HepG2 (cell line): ENCODE results near the gene EPS8. TPM values are rescaled to one million over a fixed set of nuclear protein-coding genes. Genes with fewer than 3 reads are reported as not detected.

ENCODE experiments used
- ATAC-seq: fragments of 200-7000 bp; cut with Tn5 transposase; 3 replicates; pipeline ENCODE4 v1.9.1; 2020; ENCODE audit warnings: mild to moderate bottlenecking, moderate library complexity
- BruUV-seq: library from RNA; stranded (reverse); fragments of 400-500 nt; replicated peaks from 2 replicates; lab custom pipeline; 2021; lab: Mats Ljungman, UMichigan
- CTCF ChIA-PET: fragments of 300-600 bp; formaldehyde crosslinking; extraction: SDS; loops from one replicate; lab custom pipeline; 2021; ENCODE audit warnings: low total read pairs, inconsistent platforms, low intra/inter-chr PET ratio; lab: Yijun Ruan, JAX
- POLR2A ChIA-PET: fragments of 350-600 bp; sonication (Branson Sonifier 250); formaldehyde crosslinking; loops from one replicate; lab custom pipeline; 2020; ENCODE audit warnings: antibody characterized with exemption, inconsistent platforms; lab: Yijun Ruan, JAX
- DNase-seq: peaks from one replicate; pipeline ENCODE4 v3.0.0-alpha.2; 2015; ENCODE audit warnings: low spot score
- FAIRE-seq: peaks from 3 replicates; lab custom pipeline; 2011; peaks lifted over from hg19 to GRCh38; lab: Jason Lieb, UNC
- H2AFZ ChIP-seq: one replicate; pipeline ENCODE4 v1.6.1; 2011; ENCODE audit warnings: low read length, inconsistent platforms
- H3K27ac ChIP-seq: fragments of 300-600 bp; 3 replicates; pipeline ENCODE4 v1.8.0; 2011; ENCODE audit warnings: mixed run types, mild to moderate bottlenecking, mixed read lengths, low read length, inconsistent platforms; ENCODE audit not compliant: insufficient read depth; ENCODE audit errors: extremely low read length
- H3K27me3 ChIP-seq, 2 experiments: fragments of 200-600 bp in 1 of 2; 2 replicates in 1 of 2; 3 replicates in 1 of 2; pipeline versions ENCODE4 v1.6.0 to v1.8.0; 2011; ENCODE audit warnings: low read length in 2 of 2, mild to moderate bottlenecking in 2 of 2, moderate library complexity in 2 of 2, inconsistent platforms in 1 of 2; ENCODE audit not compliant: insufficient read depth in 2 of 2, control insufficient read depth in 1 of 2
- H3K36me3 ChIP-seq, 2 experiments: fragments of 200-600 bp in 1 of 2; replicated peaks in 1 of 2; 2 replicates in 1 of 2; 3 replicates in 1 of 2; pipeline versions ENCODE4 v1.5.1 to v1.8.0; 2011; ENCODE audit warnings: low read length in 2 of 2, inconsistent platforms in 1 of 2; ENCODE audit not compliant: insufficient read depth in 2 of 2, control insufficient read depth in 1 of 2
- H3K4me1 ChIP-seq: 2 replicates; pipeline ENCODE4 v1.5.1; 2012; ENCODE audit warnings: low read length, inconsistent platforms; ENCODE audit not compliant: insufficient read depth
- H3K4me2 ChIP-seq: 2 replicates; pipeline ENCODE4 v1.6.0; 2011; ENCODE audit warnings: low read depth, low read length, inconsistent platforms
- H3K4me3 ChIP-seq, 3 experiments: fragments of 200-600 bp in 1 of 3; sonication (generic), shearing (Covaris generic) in 1 of 3; replicated peaks in 1 of 3; 2 replicates each; pipeline ENCODE4 v1.5.1; 2011 to 2016; ENCODE audit warnings: low read length in 3 of 3, inconsistent platforms in 2 of 3, low read depth in 2 of 3, mild to moderate bottlenecking in 2 of 3, control low read depth in 1 of 3, mixed read lengths in 1 of 3; ENCODE audit not compliant: insufficient read depth in 1 of 3
- H3K79me2 ChIP-seq: one replicate; pipeline ENCODE4 v1.6.1; 2011; ENCODE audit warnings: low read length, inconsistent platforms; ENCODE audit not compliant: insufficient read depth
- H3K9ac ChIP-seq: 2 replicates; pipeline ENCODE4 v1.6.0; 2011; ENCODE audit warnings: mild to moderate bottlenecking, low read depth, low read length, inconsistent platforms; ENCODE audit not compliant: insufficient read depth
- H3K9me3 ChIP-seq: 2 replicates; pipeline ENCODE4 v1.5.1; 2012; ENCODE audit warnings: mild to moderate bottlenecking, low read length
- H4K20me1 ChIP-seq: 2 replicates; pipeline ENCODE4 v1.6.0; 2011; ENCODE audit warnings: inconsistent platforms, mild to moderate bottlenecking, low read length, moderate library complexity; ENCODE audit not compliant: insufficient read depth
- AGO2 ChIP-seq: fragments of 200-400 bp; formaldehyde crosslinking; optimal IDR thresholded peaks from 2 replicates; pipeline ENCODE3; 2017; ENCODE audit warnings: mild to moderate bottlenecking, low read depth, low read length, moderate library complexity
- ASH2L ChIP-seq: fragments of 300-600, 200-600 bp; sonication (generic); IDR thresholded peaks from 2 replicates; pipeline ENCODE4 v1.7.0; 2017; ENCODE audit warnings: low read depth, mild to moderate bottlenecking, moderate library complexity, mixed read lengths, low read length; ENCODE audit not compliant: insufficient read length
- ELF3 ChIP-seq: IDR thresholded peaks from 2 replicates; pipeline ENCODE4 v1.6.1; 2016; ENCODE audit warnings: missing genetic modification reagents, missing compliant biosample characterization
- NFYC ChIP-seq: IDR thresholded peaks from 2 replicates; pipeline ENCODE4 v1.6.1; 2016; ENCODE audit warnings: missing genetic modification reagents, missing compliant biosample characterization
- NR2F2 ChIP-seq: IDR thresholded peaks from 2 replicates; pipeline ENCODE4 v1.6.1; 2012; ENCODE audit warnings: low read depth, inconsistent platforms, borderline replicate concordance
- ZBTB21 ChIP-seq: sonication (generic); formaldehyde crosslinking; IDR thresholded peaks from 2 replicates; pipeline ENCODE4 v1.4.0; 2020; ENCODE audit warnings: missing genetic modification reagents
- ZNF549 ChIP-seq: sonication (generic); formaldehyde crosslinking; IDR thresholded peaks from 2 replicates; pipeline ENCODE4 v1.5.0; 2020; ENCODE audit warnings: missing genetic modification reagents
- ZNF720 ChIP-seq: sonication (generic); formaldehyde crosslinking; IDR thresholded peaks from 2 replicates; pipeline ENCODE4 v1.4.0; 2020; ENCODE audit warnings: missing genetic modification reagents
- ZSCAN29 ChIP-seq: sonication (generic); formaldehyde crosslinking; conservative IDR thresholded peaks from 2 replicates; pipeline ENCODE4 v1.4.0; 2020; ENCODE audit warnings: mild to moderate bottlenecking, missing genetic modification reagents
- WGBS: methylation state at CpG from one replicate; pipeline ENCODE4 v1.1.6; 2017; ENCODE audit warnings: low lambda C conversion rate; 5-methylcytosine and 5-hydroxymethylcytosine counted together
- in situ Hi-C: cut with HindIII; loops from 2 replicates; pipeline ENCODE4 v1.10.0; 2017; ENCODE audit warnings: low pct_unique_long_range_greater_than_20kb; ENCODE audit not compliant: extremely low pct_ligation_motif_present
- intact Hi-C: fragments of 100-400 bp; cut with micrococcal nuclease; formaldehyde crosslinking; loops from one replicate; pipeline ENCODE4 v1.10.0; 2022; ENCODE audit not compliant: unreplicated experiment
- polyA plus RNA-seq, 8 experiments: library from polyadenylated mRNA; depleted of rRNA in 3 of 8; stranded (reverse) in 7 of 8; unstranded in 1 of 8; fragments of >200 nt; fragmentation: Illumina TruSeq in 4 of 8; extraction: Trizol in 4 of 8; gene quantifications; 2 replicates each; pipeline versions ENCODE4 v1.2.1 to v1.2.3, GENCODE V29; 2011 to 2016; ENCODE audit warnings: low read depth in 4 of 8, missing spikeins in 1 of 8, mixed read lengths in 1 of 8; ENCODE audit not compliant: insufficient read depth in 1 of 8
- total RNA-seq, 5 experiments: library from RNA; depleted of rRNA; stranded (reverse); fragments of >200 nt; fragmentation: Illumina TruSeq; extraction: Trizol; gene quantifications; 2 replicates each; pipeline ENCODE4 v1.2.3, GENCODE V29; 2016; ENCODE audit warnings: low read depth in 1 of 5
- TF ChIP-seq, protein P1 (sequence below): sonication (generic); formaldehyde crosslinking; IDR thresholded peaks from 2 replicates; pipeline ENCODE4 v1.4.0; 2020; ENCODE audit warnings: mild to moderate bottlenecking, low read depth, missing genetic modification reagents

Gene EPS8
- total and polyA plus RNA-seq, 2 of the 13 experiments (the other 11 are each of a cell fraction or from before 2014, with no cell fraction given) = 37.1 to 43.4 TPM

DNA sequence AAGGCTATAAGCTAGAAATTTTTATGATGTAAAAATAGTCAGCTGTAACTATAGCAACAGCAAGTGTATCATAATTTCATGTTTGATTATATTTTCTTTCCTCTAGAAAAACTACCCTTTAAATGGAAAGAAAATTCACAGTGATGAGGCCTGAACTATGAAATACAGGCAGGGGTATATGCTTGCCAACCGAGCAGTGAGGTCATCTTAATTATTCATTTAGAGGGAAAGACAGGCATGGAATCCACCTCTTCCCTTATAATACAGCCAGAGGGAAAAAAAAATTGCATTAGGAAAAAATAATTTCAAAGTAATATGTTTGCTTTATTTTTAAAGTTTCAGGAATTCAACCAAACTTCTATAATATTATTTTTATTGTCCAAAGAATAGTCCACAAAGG, 139.8 kb downstream of the EPS8 start:
- Histone ChIP-seq H3K4me1 (no peaks in the 10 kb centered on the region), H3K79me2 (no peaks in the 10 kb centered on the region), H3K9me3 (no peaks in the 10 kb centered on the region), H3K27ac (no peak overlapping the region), H3K36me3 (peaks cover 6 to 30% of the 10 kb centered on the region in 2 experiments)
- DNase-seq (no peak), ATAC-seq (no peak)
- intact Hi-C loops = loop anchor here (5.0 kb wide), 2 partner anchors 33 to 57 kb away; no protein-coding TSS in a partner anchor
- TF ChIP-seq ZSCAN29 (CRISPR knock-in tag) (no peak), ZNF720 (CRISPR knock-in tag) (no peak), ASH2L (no peak), NR2F2 (no peak), ZNF549 (CRISPR knock-in tag) (no peak)
- TF ChIP-seq, protein P1, sequence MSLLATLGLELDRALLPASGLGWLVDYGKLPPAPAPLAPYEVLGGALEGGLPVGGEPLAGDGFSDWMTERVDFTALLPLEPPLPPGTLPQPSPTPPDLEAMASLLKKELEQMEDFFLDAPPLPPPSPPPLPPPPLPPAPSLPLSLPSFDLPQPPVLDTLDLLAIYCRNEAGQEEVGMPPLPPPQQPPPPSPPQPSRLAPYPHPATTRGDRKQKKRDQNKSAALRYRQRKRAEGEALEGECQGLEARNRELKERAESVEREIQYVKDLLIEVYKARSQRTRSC (CRISPR knock-in tag) = no peak
- TF ChIP-seq, all 625 proteins: peak for 0
- H4K20me1 ChIP-seq = no peaks in the 10 kb centered on the region
- whole genome bisulfite sequencing = 91% methylated on average over 1 of the region's 1 CpG
- in situ Hi-C loops = no loop called here
- H3K4me3 ChIP-seq = no peak overlapping the region
- H3K27me3 ChIP-seq = no peaks in the 10 kb centered on the region; a peak in 1 of 5 replicates
- H2AFZ ChIP-seq = no peak overlapping the region
- no TSS peak for BruUV-seq
- ChIA-PET CTCF (no interaction called here), POLR2A (no interaction called here)
- FAIRE-seq = no peak
- H3K4me2 ChIP-seq = no peak overlapping the region
- no peak overlapping the region for H3K9ac ChIP-seq

DNA sequence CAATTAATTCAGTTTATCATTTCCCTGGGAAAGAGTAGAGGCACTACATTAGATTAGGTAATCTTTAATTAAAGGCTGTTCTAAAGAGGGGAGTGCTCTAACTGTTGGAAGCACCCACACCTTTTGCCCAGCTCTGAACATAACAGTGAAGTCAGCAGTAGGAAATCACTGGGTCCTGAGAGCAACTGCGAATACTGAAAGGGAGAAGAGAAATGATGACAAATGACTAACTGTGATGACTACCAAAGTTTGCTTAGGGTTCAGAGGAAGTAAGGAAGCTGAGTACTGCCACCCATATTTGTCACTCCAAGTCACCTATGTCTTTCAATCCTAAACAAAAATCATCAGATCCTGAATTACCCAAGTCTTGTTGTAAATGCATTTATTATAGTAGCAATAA, 140.6 kb downstream of the EPS8 start:
- TF ChIP-seq NFYC (CRISPR knock-in tag) = no peak
- TF ChIP-seq AGO2 = no peak
- no peak for TF ChIP-seq ELF3 (CRISPR knock-in tag)
- TF ChIP-seq ZBTB21 (CRISPR knock-in tag) = 0 out of 2 replicates have a peak, but pooled peaks have one; percentile 34
- TF ChIP-seq, all 625 proteins: peak for 1
- BruUV-seq = no TSS peak
- WGBS = 86% methylated on average over 1 of the region's 1 CpG
- H3K9ac ChIP-seq = no peak overlapping the region
- H3K27me3 ChIP-seq = no peaks in the 10 kb centered on the region; a peak in 1 of 5 replicates
- H3K4me1 ChIP-seq = no peaks in the 10 kb centered on the region
- in situ Hi-C loops (no loop called here), intact Hi-C loops (loop anchor here (5.0 kb wide), 2 partner anchors 34 to 56 kb away; no protein-coding TSS in a partner anchor)
- no peaks in the 10 kb centered on the region for H3K79me2 ChIP-seq
- no peak overlapping the region for H3K4me3 ChIP-seq
- POLR2A ChIA-PET = no interaction called here
- H3K27ac ChIP-seq = no peak overlapping the region
- DNase-seq (no peak), FAIRE-seq (no peak), ATAC-seq (no peak)
- H2AFZ ChIP-seq = no peak overlapping the region
- CTCF ChIA-PET = no interaction called here
- no peaks in the 10 kb centered on the region for H4K20me1 ChIP-seq
- no peaks in the 10 kb centered on the region for H3K9me3 ChIP-seq
- H3K4me2 ChIP-seq = no peak overlapping the region
- peaks cover 7 to 23% of the 10 kb centered on the region in 2 experiments for H3K36me3 ChIP-seq
